Gastroesophageal sphincter (tissue), 4 donors: ENCODE data around the gene CES2. TPM values are rescaled to one million over a fixed set of nuclear protein-coding genes. Genes with fewer than 3 reads are reported as not detected.

ENCODE experiments used
- ATAC-seq: fragments of 150-250 bp; one replicate; pipeline ENCODE4 v1.9.1; 2016; ENCODE audit warnings: mild to moderate bottlenecking, moderate library complexity
- H3K27ac ChIP-seq, 4 donors: fragments of 200-600 bp; sonication (generic) in 3 of 4; 1 replicate in 3 of 4; 2 replicates in 1 of 4; pipeline ENCODE4 v1.5.1; 2016 to 2019
- H3K27me3 ChIP-seq: fragments of 200-600 bp; sonication (generic); one replicate; pipeline ENCODE4 v1.5.1; 2019
- H3K36me3 ChIP-seq, 2 donors: fragments of 200-600 bp; sonication (generic); one replicate each; pipeline ENCODE4 v1.5.1; 2019; ENCODE audit warnings: control low read depth in 1 of 2
- H3K4me1 ChIP-seq, 3 donors: fragments of 200-600 bp; sonication (generic); 1 replicate in 2 of 3; 2 replicates in 1 of 3; pipeline ENCODE4 v1.5.1; 2016 to 2019; ENCODE audit warnings: control low read depth in 2 of 3
- H3K4me3 ChIP-seq, 2 donors: fragments of 200-600 bp; sonication (generic); one replicate each; pipeline ENCODE4 v1.5.1; 2019; ENCODE audit warnings: mild to moderate bottlenecking in 1 of 2, moderate library complexity in 1 of 2
- H3K9me3 ChIP-seq, 3 donors: fragments of 200-600 bp; sonication (generic); one replicate each; pipeline ENCODE4 v1.5.1; 2017 to 2019; ENCODE audit warnings: control low read depth in 2 of 3
- EP300 ChIP-seq: sonication (generic); formaldehyde crosslinking; IDR thresholded peaks from one replicate; pipeline ENCODE4 v1.6.1; 2017; ENCODE audit warnings: antibody characterized with exemption, mild to moderate bottlenecking
- POLR2A ChIP-seq, 2 donors: fragments of 450-650 bp; IDR thresholded peaks; one replicate each; pipeline ENCODE4 v1.6.1; 2017; ENCODE audit warnings: antibody characterized with exemption in 2 of 2, mild to moderate bottlenecking in 2 of 2, moderate library complexity in 1 of 2
- POLR2AphosphoS5 ChIP-seq: sonication (generic); formaldehyde crosslinking; IDR thresholded peaks from one replicate; pipeline ENCODE4 v1.6.1; 2017; ENCODE audit warnings: antibody characterized with exemption
- WGBS, 2 donors: methylation state at CpG; one replicate each; pipeline ENCODE4 v1.1.5; 2018; ENCODE audit warnings: low coverage in 1 of 2; 5-methylcytosine and 5-hydroxymethylcytosine counted together
- total RNA-seq, 4 donors: library from RNA; depleted of rRNA; stranded (reverse); fragments of >200 nt; gene quantifications; one replicate each; pipeline ENCODE4 v1.1.0, GENCODE V29; 2016
- TF ChIP-seq, protein P1 (sequence below), 4 experiments: fragments of 200-600 bp in 2 of 4; fragments of 450-650 bp in 2 of 4; sonication (generic) in 1 of 4; IDR thresholded peaks; one replicate each; pipeline ENCODE4 v1.5.1; 2017 to 2019; ENCODE audit warnings: antibody characterized with exemption in 4 of 4, mild to moderate bottlenecking in 2 of 4, moderate library complexity in 2 of 4

CES2 gene
- total RNA-seq, 4 donors from 2014 or later, result 25.9 to 32.6 (median 26.3) TPM

DNA sequence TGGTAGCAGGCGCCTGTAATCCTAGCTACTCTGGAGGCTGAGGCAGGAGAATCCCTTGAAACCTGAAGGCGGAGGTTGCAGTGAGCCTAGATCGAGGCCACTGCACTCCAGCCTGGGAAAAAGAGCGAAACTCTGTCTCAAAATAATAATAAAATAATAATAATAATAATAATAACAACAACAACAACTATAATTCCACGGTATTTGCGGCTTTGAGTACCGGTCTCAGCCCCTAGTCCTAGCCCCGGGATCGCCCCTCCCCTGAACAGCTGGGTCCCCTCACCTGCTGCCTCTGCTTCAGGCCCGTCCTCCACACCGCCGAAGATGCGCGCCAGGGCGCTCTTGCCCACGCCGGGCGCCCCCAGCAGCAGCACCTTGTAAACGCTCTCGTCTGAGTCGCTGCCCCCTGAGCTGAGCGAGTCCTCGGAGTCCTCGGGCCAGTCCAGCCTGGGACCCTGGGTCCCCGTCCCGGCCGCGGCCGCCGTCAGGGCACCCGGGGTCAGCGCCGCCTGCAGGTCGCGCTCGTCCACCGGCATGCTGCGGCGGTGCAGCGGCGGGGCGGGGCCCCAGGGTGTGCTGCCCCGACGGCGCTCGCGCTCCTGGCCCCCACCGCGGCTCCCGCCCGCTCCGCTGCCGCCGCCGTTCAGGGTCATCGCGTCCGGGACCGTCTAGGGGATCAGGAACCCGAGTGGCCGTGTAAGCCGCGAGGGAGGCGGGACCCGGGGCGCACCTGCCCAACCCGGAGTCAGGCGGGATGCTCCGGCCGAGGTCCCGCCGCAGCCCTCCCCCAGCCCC is 10.6 kb upstream of the CES2 start:
- H3K4me1 ChIP-seq, result peaks cover 2 to 91% (median 31%) of the 10 kb centered on the region in 3 donors
- TF ChIP-seq, protein P1, sequence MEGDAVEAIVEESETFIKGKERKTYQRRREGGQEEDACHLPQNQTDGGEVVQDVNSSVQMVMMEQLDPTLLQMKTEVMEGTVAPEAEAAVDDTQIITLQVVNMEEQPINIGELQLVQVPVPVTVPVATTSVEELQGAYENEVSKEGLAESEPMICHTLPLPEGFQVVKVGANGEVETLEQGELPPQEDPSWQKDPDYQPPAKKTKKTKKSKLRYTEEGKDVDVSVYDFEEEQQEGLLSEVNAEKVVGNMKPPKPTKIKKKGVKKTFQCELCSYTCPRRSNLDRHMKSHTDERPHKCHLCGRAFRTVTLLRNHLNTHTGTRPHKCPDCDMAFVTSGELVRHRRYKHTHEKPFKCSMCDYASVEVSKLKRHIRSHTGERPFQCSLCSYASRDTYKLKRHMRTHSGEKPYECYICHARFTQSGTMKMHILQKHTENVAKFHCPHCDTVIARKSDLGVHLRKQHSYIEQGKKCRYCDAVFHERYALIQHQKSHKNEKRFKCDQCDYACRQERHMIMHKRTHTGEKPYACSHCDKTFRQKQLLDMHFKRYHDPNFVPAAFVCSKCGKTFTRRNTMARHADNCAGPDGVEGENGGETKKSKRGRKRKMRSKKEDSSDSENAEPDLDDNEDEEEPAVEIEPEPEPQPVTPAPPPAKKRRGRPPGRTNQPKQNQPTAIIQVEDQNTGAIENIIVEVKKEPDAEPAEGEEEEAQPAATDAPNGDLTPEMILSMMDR (IDR thresholded peaks at IDR 0.05), result peak in 3 of 4 experiments; percentile 65 to 79 (median 71)
- TF ChIP-seq POLR2AphosphoS5, result no peak

DNA sequence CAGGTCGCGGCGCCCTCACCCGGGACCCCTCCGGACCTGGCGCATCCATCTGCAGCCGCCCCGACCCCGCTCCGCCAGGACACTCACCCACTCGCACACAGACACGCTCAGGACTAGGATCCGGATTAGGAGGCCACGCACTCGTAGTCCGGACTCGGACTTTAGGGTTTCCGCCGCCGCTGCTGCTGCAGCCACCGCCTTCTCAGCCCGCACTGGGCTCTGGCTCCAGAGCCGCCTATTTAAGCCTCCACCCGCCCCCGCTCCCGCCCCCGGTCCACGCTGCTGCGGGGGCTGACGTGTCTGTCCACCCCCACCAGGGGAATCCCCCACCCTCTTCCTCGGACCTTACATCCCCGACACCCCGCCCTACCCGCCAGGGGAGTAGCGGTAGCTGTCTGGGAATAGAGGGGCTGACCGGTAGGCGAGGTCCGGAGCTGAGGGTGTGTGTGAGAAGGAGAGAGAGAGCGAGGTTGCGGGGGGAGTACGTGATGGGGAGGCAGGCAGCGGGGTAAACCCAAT is 9.9 kb upstream of the CES2 start, which contains the start of gene RRAD:
Gene RRAD, minus strand, starts transcription at position 214 of the 519 bp plus-strand sequence. CDS start 356 bp downstream, outside the sequence.
- peak within 1 kb of the TSS; percentile 87 to 96 (median 93) for H3K27ac ChIP-seq

More for the DNA sequence above, 10.6 kb upstream of the CES2 start:
- ATAC-seq, result peak; percentile 69
- Histone ChIP-seq H3K4me3 (peak overlapping the region; percentile 64 to 83), H3K9me3 (no peaks in the 10 kb centered on the region), H3K27me3 (peaks cover 3% of the 10 kb centered on the region), H3K27ac (peak overlapping the region; percentile 87 to 96 (median 93)), H3K36me3 (peaks cover 0 to 8% of the 10 kb centered on the region in 2 donors)
- 18 to 40% methylated on average over 2 to 6 of the region's 72 CpGs for WGBS, 2 donors

DNA sequence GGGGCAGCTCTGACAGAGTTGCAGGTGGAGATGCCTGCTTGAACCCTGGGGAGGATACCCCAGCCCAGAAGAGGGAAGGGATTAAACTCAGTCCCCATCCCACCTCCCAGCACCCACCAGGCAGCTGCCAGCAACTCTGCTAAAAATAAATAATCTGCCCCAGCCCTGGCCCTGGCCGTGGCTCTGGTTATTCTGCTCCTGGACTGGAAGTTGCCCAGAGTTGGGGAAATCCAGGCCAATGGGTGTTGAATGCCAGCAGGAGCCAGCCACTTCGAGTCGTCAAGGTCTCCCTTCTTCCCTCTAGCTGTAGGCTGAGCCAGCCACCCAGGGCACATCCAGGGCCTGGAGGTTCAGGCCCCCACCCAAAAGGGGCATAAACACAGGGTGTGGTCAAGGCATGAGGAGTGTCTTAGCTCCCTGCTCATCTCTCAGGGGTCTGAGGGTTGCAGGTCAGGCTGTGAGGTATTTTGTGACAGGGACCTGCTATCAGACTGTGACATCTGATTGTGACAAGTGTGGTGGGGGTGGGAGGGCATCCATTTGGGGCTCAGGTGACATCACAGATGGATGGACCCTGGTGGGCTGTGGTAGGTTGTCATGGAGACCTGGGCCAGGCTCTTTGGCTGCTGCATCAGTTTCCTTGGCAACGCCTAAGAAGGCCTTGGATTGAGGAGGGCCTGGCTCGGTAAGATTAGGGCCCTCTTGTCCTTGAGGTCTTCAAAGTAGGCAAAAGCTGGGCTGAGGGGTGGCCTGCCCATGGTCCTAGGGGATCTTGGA is 9.0 kb upstream of the CES2 start:
- ATAC-seq, result no peak
- Histone ChIP-seq H3K4me1 (peaks cover 0 to 75% (median 30%) of the 10 kb centered on the region in 3 donors), H3K9me3 (no peaks in the 10 kb centered on the region), H3K27ac (peak overlapping the region; percentile 87 to 96 (median 93)), H3K36me3 (peaks cover 0 to 10% of the 10 kb centered on the region in 2 donors), H3K4me3 (peak overlapping the region; percentile 64 to 83), H3K27me3 (peaks cover 3% of the 10 kb centered on the region)
- WGBS, 2 donors, result 17 to 49% methylated on average over 2 to 4 of the region's 5 CpGs
- no peak for TF ChIP-seq POLR2A (IDR thresholded peaks at IDR 0.05)
- TF ChIP-seq, protein P1 (IDR thresholded peaks at IDR 0.05), result no peak

More for the DNA sequence above, 9.9 kb upstream of the CES2 start, which contains the start of gene RRAD:
- H3K4me3 ChIP-seq, result peak within 1 kb of the TSS; percentile 64 to 83
- H3K36me3 ChIP-seq, result peaks cover 0 to 8% of the 10 kb centered on the region in 2 donors
- TF ChIP-seq POLR2AphosphoS5, result peak; percentile 77
- TF ChIP-seq POLR2A (IDR thresholded peaks at IDR 0.05), result peak; percentile 73 to 80
- TF ChIP-seq, protein P1 (IDR thresholded peaks at IDR 0.05), result peak in 1 of 4 experiments; percentile 24
- TF ChIP-seq EP300, result no peak
- H3K27me3 ChIP-seq, result peaks cover 3% of the 10 kb centered on the region
- peaks cover 2 to 84% (median 31%) of the 10 kb centered on the region in 3 donors for H3K4me1 ChIP-seq
- 0% methylated on average over 1 of the region's 42 CpGs for WGBS, 2 donors
- no peaks in the 10 kb centered on the region for H3K9me3 ChIP-seq
- ATAC-seq, result peak; percentile 46

DNA sequence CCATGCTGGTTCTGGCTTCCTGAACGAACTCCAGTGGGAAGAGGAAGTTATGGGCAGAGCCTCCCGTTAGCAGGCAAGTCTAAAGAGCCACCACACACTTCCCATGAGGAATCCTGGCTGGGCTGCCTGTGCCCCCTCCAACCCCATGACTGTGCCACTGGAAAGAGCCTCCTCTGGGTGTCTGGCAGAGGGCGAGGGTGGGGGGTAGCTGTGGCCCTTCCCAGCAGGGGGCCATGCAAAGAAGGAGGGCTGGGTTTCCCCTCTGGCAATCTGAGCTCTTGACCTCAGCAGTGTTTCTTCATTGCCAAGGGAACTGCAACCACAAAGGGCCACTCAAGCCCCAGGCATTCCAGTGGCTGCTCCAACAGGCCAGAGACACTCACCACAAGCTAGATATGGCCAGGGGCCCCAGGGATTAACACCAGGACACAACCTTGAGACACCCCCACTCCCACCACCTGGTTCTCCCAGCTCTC is 8.3 kb upstream of the CES2 start:
- H3K4me3 ChIP-seq, result no peak overlapping the region
- WGBS, 2 donors, result 56% methylated on average over 1 of the region's 3 CpGs; no CpG with 5 or more reads in 1 of the 2 donors
- no peak for ATAC-seq
- peaks cover 0 to 10% of the 10 kb centered on the region in 2 donors for H3K36me3 ChIP-seq
- H3K27ac ChIP-seq, result peak overlapping the region; percentile 87 to 96 (median 93)
- TF ChIP-seq EP300 (no peak), POLR2AphosphoS5 (no peak), POLR2A (IDR thresholded peaks at IDR 0.05) (no peak)
- TF ChIP-seq, protein P1 (IDR thresholded peaks at IDR 0.05), result no peak
- peaks cover 0 to 72% (median 24%) of the 10 kb centered on the region in 3 donors for H3K4me1 ChIP-seq
- no peaks in the 10 kb centered on the region for H3K9me3 ChIP-seq
- H3K27me3 ChIP-seq, result peaks cover 3% of the 10 kb centered on the region
